ENCODE measurements around the gene MYRIP. TPM values are rescaled to one million over a fixed set of nuclear protein-coding genes. Genes with fewer than 3 reads are reported as not detected.

Gene MYRIP
- total RNA-seq, 1 experiment from 2014 or later = 0.44 TPM

- H3K27ac ChIP-seq (ENCODE audit: low read depth, low read length) = no peak overlapping the region
- CTCF ChIA-PET = no interaction called here
- no peak overlapping the region for H2AFZ ChIP-seq (ENCODE audit: low read depth, low read length, poor library complexity, severe bottlenecking)
- H3K79me2 ChIP-seq (ENCODE audit: insufficient read depth, low read length) = no peaks in the 10 kb centered on the region
- no peak overlapping the region for H3K4me2 ChIP-seq (ENCODE audit: low read length)
- POLR2A ChIA-PET = no interaction called here
- no peaks in the 10 kb centered on the region for H3K9me3 ChIP-seq (ENCODE audit: control insufficient read depth in 1 of 2, insufficient read depth in 1 of 2, low read depth in 1 of 2, low read length in 2 of 2)
- H3K4me1 ChIP-seq (ENCODE audit: control insufficient read depth in 1 of 2, insufficient read depth in 2 of 2, low read length in 2 of 2) = no peaks in the 10 kb centered on the region
- no peaks in the 10 kb centered on the region; the same call in 1 of the 2 replicates for H3K27me3 ChIP-seq (ENCODE audit: insufficient read depth, low read length)
- RAD21 ChIA-PET (ENCODE audit: low non-redundant PET in 1 of 2, low total read pairs in 2 of 2, uncharacterized antibody in 2 of 2, unreplicated experiment in 2 of 2) = no interaction called here
- no peak overlapping the region for H3K4me3 ChIP-seq (replicated peaks in 1 of 2; ENCODE audit: low read depth in 1 of 2, low read length in 2 of 2)
- ATAC-seq = peak; percentile 60; the same call in 1 of the 2 replicates
- TF ChIP-seq TCF7L2 (IDR thresholded peaks at IDR 0.05; ENCODE audit: borderline replicate concordance, extremely low read depth, insufficient read depth, insufficient read length) (no peak), CTCF (IDR thresholded peaks at IDR 0.05 in 2 of 3, conservative IDR thresholded peaks at IDR 0.05 in 1 of 3; ENCODE audit: borderline replicate concordance in 1 of 3, insufficient read depth in 1 of 3, low read depth in 2 of 3, low read length in 2 of 3) (peak in 2 of 3 experiments; percentile 22 to 35; a peak in 3 of 6 replicates), RAD21 (IDR thresholded peaks at IDR 0.05; ENCODE audit: low read depth) (peak; percentile 31; the same call in 1 of the 2 replicates)
- intact Hi-C loops (cut with micrococcal nuclease) = no loop called here
- no peaks in the 10 kb centered on the region for H3K36me3 ChIP-seq (ENCODE audit: control insufficient read depth in 1 of 2, insufficient read depth in 2 of 2, low read length in 2 of 2)
- BruUV-seq (replicated peaks) = no TSS peak
- DNase-seq (ENCODE audit: low read depth, low spot score) = no peak
- no peaks in the 10 kb centered on the region for H4K20me1 ChIP-seq (ENCODE audit: insufficient read depth)
- H3K9me2 ChIP-seq (ENCODE audit: insufficient read depth) = no peaks in the 10 kb centered on the region
- no peak overlapping the region for H3K9ac ChIP-seq (ENCODE audit: low read length)
Measured at GRCh38 chr3:40109641-40110490, 300.5 kb downstream of the MYRIP start.

- no peak overlapping the region for H3K9ac ChIP-seq (ENCODE audit: low read length)
- H3K4me3 ChIP-seq (replicated peaks in 1 of 2; ENCODE audit: low read depth in 1 of 2, low read length in 2 of 2) = no peak overlapping the region
- H3K36me3 ChIP-seq (ENCODE audit: control insufficient read depth in 1 of 2, insufficient read depth in 2 of 2, low read length in 2 of 2) = no peaks in the 10 kb centered on the region
- ATAC-seq (no peak), DNase-seq (ENCODE audit: low read depth, low spot score) (no peak)
- BruUV-seq (replicated peaks) = no TSS peak
- CTCF ChIA-PET = no interaction called here
- intact Hi-C loops (cut with micrococcal nuclease) = loop anchor here (5.0 kb wide), 1 partner anchor 1521 kb away; no protein-coding TSS in a partner anchor
- POLR2A ChIA-PET = no interaction called here
- no peak overlapping the region for H2AFZ ChIP-seq (ENCODE audit: low read depth, low read length, poor library complexity, severe bottlenecking)
- no peaks in the 10 kb centered on the region for H3K27me3 ChIP-seq (ENCODE audit: insufficient read depth, low read length)
- no peak overlapping the region for H3K4me2 ChIP-seq (ENCODE audit: low read length)
- H4K20me1 ChIP-seq (ENCODE audit: insufficient read depth) = no peaks in the 10 kb centered on the region
- H3K4me1 ChIP-seq (ENCODE audit: control insufficient read depth in 1 of 2, insufficient read depth in 2 of 2, low read length in 2 of 2) = peaks cover 17% of the 10 kb centered on the region in 2 experiments
- no peaks in the 10 kb centered on the region for H3K9me2 ChIP-seq (ENCODE audit: insufficient read depth)
- no peaks in the 10 kb centered on the region for H3K9me3 ChIP-seq (ENCODE audit: control insufficient read depth in 1 of 2, insufficient read depth in 1 of 2, low read depth in 1 of 2, low read length in 2 of 2)
- RAD21 ChIA-PET (ENCODE audit: low non-redundant PET in 1 of 2, low total read pairs in 2 of 2, uncharacterized antibody in 2 of 2, unreplicated experiment in 2 of 2) = no interaction called here
- no peak overlapping the region for H3K27ac ChIP-seq (ENCODE audit: low read depth, low read length)
- no peaks in the 10 kb centered on the region for H3K79me2 ChIP-seq (ENCODE audit: insufficient read depth, low read length)
- TF ChIP-seq RAD21 (IDR thresholded peaks at IDR 0.05; ENCODE audit: low read depth) (no peak), POLR2A (IDR thresholded peaks at IDR 0.05; ENCODE audit: borderline replicate concordance, extremely low read depth, insufficient read depth, insufficient read length) (no peak), TCF7L2 (IDR thresholded peaks at IDR 0.05; ENCODE audit: borderline replicate concordance, extremely low read depth, insufficient read depth, insufficient read length) (no peak), CBX3 (IDR thresholded peaks at IDR 0.05; ENCODE audit: low read depth) (no peak), ZNF274 (IDR thresholded peaks at IDR 0.05; ENCODE audit: low read depth, low read length) (no peak), SIN3A (IDR thresholded peaks at IDR 0.05; ENCODE audit: low read depth) (no peak), EZH2phosphoT487 (IDR thresholded peaks at IDR 0.05; ENCODE audit: borderline replicate concordance) (no peak), ZFX (IDR thresholded peaks at IDR 0.05) (no peak), EZH2 (IDR thresholded peaks at IDR 0.05) (no peak), ATF3 (IDR thresholded peaks at IDR 0.05) (no peak)
- TF ChIP-seq, protein P1, sequence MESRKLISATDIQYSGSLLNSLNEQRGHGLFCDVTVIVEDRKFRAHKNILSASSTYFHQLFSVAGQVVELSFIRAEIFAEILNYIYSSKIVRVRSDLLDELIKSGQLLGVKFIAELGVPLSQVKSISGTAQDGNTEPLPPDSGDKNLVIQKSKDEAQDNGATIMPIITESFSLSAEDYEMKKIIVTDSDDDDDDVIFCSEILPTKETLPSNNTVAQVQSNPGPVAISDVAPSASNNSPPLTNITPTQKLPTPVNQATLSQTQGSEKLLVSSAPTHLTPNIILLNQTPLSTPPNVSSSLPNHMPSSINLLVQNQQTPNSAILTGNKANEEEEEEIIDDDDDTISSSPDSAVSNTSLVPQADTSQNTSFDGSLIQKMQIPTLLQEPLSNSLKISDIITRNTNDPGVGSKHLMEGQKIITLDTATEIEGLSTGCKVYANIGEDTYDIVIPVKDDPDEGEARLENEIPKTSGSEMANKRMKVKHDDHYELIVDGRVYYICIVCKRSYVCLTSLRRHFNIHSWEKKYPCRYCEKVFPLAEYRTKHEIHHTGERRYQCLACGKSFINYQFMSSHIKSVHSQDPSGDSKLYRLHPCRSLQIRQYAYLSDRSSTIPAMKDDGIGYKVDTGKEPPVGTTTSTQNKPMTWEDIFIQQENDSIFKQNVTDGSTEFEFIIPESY (IDR thresholded peaks at IDR 0.05; ENCODE audit: extremely low read depth, insufficient replicate concordance, low read length) = no peak
Measured at GRCh38 chr3:40116478-40117177, 307.2 kb downstream of the MYRIP start.

Data from HCT116 (cell line).